ENCODE measurements around the gene KLKB1. TPM values are rescaled to one million over a fixed set of nuclear protein-coding genes. Genes with fewer than 3 reads are reported as not detected.
A peak's percentile ranks its signal among the peaks of the same experiment; 100 is the strongest.
"Not testable (repeated sequence)": the region's sequence is repeated elsewhere in the genome, so short reads cannot be mapped to it uniquely, and the experiment has no call there.

The KLKB1 gene
- total and polyA plus RNA-seq, 2 donors (not counting 1 experiment from before 2014, with no cell fraction given): 0.06 to 0.17 TPM

DNA sequence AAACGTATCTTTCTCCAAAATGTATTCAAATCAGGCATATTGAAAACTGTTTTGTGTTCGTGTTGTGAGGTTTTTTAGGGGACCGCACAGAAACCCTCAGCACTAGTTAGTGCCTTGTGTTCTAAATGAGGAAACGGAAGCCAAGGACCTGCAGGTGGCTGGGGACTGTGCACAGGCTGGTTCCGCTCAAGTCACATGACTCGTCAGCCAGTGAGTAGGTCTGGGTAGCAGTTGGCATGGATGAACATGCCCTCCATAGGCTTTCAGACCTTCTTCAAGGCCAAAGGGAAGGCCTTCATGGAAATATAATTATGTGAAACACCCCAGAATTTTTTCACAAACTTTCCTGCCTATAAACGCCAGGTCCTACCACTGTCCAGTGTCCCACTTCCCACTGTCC, 37.4 kb downstream of the KLKB1 start:
- Histone ChIP-seq H3K4me2 (ENCODE audit: extremely low read depth, insufficient read depth, low read length) (no peak overlapping the region), H3K79me2 (ENCODE audit: control insufficient read depth, insufficient read depth, low read length) (no peaks in the 10 kb centered on the region), H2AFZ (ENCODE audit: low read length) (no peak overlapping the region), H3K36me3 (ENCODE audit: control insufficient read depth, insufficient read depth, low read length) (no peaks in the 10 kb centered on the region), H3K9ac (ENCODE audit: insufficient read depth, low read length) (no peak overlapping the region), H3K27ac (ENCODE audit: insufficient read depth, low read length) (no peak overlapping the region), H3K9me3 (ENCODE audit: control insufficient read depth, insufficient read depth, low read depth, low read length) (no peaks in the 10 kb centered on the region), H3K27me3 (ENCODE audit: control insufficient read depth, insufficient read depth, low read length) (no peaks in the 10 kb centered on the region), H3K4me3 (replicated peaks in 1 of 4; ENCODE audit: control extremely low read depth in 1 of 4, insufficient read depth in 1 of 4, low read depth in 3 of 4, low read length in 4 of 4) (no peak overlapping the region), H3K4me1 (ENCODE audit: control insufficient read depth, extremely low read depth, insufficient read depth, low read length) (no peaks in the 10 kb centered on the region), H4K20me1 (ENCODE audit: control insufficient read depth, extremely low read depth, insufficient read depth, low read length) (no peaks in the 10 kb centered on the region)
- TF ChIP-seq, protein P1, sequence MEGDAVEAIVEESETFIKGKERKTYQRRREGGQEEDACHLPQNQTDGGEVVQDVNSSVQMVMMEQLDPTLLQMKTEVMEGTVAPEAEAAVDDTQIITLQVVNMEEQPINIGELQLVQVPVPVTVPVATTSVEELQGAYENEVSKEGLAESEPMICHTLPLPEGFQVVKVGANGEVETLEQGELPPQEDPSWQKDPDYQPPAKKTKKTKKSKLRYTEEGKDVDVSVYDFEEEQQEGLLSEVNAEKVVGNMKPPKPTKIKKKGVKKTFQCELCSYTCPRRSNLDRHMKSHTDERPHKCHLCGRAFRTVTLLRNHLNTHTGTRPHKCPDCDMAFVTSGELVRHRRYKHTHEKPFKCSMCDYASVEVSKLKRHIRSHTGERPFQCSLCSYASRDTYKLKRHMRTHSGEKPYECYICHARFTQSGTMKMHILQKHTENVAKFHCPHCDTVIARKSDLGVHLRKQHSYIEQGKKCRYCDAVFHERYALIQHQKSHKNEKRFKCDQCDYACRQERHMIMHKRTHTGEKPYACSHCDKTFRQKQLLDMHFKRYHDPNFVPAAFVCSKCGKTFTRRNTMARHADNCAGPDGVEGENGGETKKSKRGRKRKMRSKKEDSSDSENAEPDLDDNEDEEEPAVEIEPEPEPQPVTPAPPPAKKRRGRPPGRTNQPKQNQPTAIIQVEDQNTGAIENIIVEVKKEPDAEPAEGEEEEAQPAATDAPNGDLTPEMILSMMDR (conservative IDR thresholded peaks at IDR 0.05 in 1 of 2, IDR thresholded peaks at IDR 0.05 in 1 of 2; ENCODE audit: low read depth in 1 of 2, low read length in 2 of 2): no peak
- no peak for TF ChIP-seq EZH2 (IDR thresholded peaks at IDR 0.05; ENCODE audit: low read length, missing control alignments)
- DNase-seq (ENCODE audit: low read depth in 2 of 2): no peak

DNA sequence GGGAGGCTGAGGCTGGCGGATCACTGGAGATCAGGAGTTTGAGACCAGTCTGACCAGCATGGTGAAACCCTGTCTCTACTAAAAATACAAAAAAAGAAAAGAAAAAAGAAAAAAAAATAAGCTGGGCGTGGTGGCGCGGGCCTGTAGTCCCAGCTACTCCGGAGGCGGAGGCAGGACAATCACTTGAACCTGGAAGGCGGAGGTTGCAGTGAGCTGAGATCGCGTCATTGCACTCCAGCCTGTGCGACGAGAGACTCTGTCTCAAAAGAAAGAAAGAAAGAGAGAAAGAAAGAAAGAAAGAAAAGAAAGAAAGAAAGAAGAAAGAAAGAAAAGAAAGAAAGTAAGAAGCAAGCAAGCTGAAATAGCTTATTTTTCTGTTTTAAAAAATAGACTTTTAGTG, 37.9 kb downstream of the KLKB1 start:
- H4K20me1 ChIP-seq (ENCODE audit: control insufficient read depth, extremely low read depth, insufficient read depth, low read length); H3K4me3 ChIP-seq (replicated peaks in 1 of 4; ENCODE audit: control extremely low read depth in 1 of 4, insufficient read depth in 1 of 4, low read depth in 3 of 4, low read length in 4 of 4); H3K79me2 ChIP-seq (ENCODE audit: control insufficient read depth, insufficient read depth, low read length); H3K4me1 ChIP-seq (ENCODE audit: control insufficient read depth, extremely low read depth, insufficient read depth, low read length); H3K27me3 ChIP-seq (ENCODE audit: control insufficient read depth, insufficient read depth, low read length); H3K4me2 ChIP-seq (ENCODE audit: extremely low read depth, insufficient read depth, low read length); DNase-seq (ENCODE audit: low read depth in 2 of 2); H2AFZ ChIP-seq (ENCODE audit: low read length); H3K36me3 ChIP-seq (ENCODE audit: control insufficient read depth, insufficient read depth, low read length); H3K9ac ChIP-seq (ENCODE audit: insufficient read depth, low read length); H3K27ac ChIP-seq (ENCODE audit: insufficient read depth, low read length); H3K9me3 ChIP-seq (ENCODE audit: control insufficient read depth, insufficient read depth, low read depth, low read length): not testable (repeated sequence)

DNA sequence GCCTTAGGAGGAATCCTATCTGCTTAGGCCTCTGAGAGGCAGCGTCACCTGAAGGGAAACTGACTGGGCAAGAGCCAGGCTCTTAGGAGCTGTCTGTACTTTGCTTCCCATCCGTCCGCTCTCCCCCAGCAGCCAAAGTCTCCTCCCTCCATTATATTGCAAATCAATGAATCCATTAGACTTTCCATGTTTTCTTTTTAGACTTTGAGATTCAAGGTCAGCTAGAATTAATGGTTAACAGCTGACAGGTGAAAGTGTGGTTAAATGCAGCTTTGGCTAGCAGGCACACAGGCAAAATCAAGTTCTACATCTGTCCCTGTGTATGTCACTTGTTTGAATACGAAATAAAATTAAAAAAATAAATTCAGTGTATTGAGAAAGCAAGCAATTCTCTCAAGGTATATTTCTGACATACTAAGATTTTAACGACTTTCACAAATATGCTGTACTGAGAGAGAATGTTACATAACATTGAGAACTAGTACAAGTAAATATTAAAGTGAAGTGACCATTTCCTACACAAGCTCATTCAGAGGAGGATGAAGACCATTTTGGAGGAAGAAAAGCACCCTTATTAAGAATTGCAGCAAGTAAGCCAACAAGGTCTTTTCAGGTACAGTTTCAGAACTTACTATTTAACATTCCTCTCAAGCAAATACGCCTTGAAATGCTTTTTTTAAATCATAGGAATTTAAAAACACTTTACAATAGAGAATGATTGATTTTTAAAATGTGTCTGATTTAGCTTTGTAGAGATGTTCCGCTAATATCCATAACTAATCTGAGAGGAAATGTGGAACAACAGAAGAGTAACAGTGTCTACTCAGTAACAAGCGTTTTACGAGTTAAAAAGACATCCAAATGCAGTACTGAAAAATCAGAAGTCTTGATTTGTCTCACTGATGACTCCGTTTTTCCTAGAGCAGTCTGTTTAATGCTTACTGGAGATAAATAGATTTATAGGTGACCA, 38.7 kb downstream of the KLKB1 start, which contains the start of gene F11:
F11 (plus strand) TSS at position 507 of the 970 bp plus-strand sequence. CDS start 948 bp downstream, outside the sequence.
- no peaks in the 10 kb centered on the region for H3K36me3 ChIP-seq (ENCODE audit: control insufficient read depth, insufficient read depth, low read length)
- H3K27ac ChIP-seq (ENCODE audit: insufficient read depth, low read length): no peak within 1 kb of the TSS
- TF ChIP-seq, protein P1 (conservative IDR thresholded peaks at IDR 0.05 in 1 of 2, IDR thresholded peaks at IDR 0.05 in 1 of 2; ENCODE audit: low read depth in 1 of 2, low read length in 2 of 2): no peak
- TF ChIP-seq EZH2 (IDR thresholded peaks at IDR 0.05; ENCODE audit: low read length, missing control alignments): no peak
- no peak within 1 kb of the TSS for H2AFZ ChIP-seq (ENCODE audit: low read length)
- H3K9me3 ChIP-seq (ENCODE audit: control insufficient read depth, insufficient read depth, low read depth, low read length): no peaks in the 10 kb centered on the region
- H3K4me2 ChIP-seq (ENCODE audit: extremely low read depth, insufficient read depth, low read length): no peak within 1 kb of the TSS
- H4K20me1 ChIP-seq (ENCODE audit: control insufficient read depth, extremely low read depth, insufficient read depth, low read length): no peaks in the 10 kb centered on the region
- DNase-seq (ENCODE audit: low read depth in 2 of 2): no peak
- peak within 1 kb of the TSS in 1 of 4 experiments; percentile 48 for H3K4me3 ChIP-seq (replicated peaks in 1 of 4; ENCODE audit: control extremely low read depth in 1 of 4, insufficient read depth in 1 of 4, low read depth in 3 of 4, low read length in 4 of 4)
- H3K79me2 ChIP-seq (ENCODE audit: control insufficient read depth, insufficient read depth, low read length): no peaks in the 10 kb centered on the region
- H3K27me3 ChIP-seq (ENCODE audit: control insufficient read depth, insufficient read depth, low read length): no peaks in the 10 kb centered on the region
- H3K9ac ChIP-seq (ENCODE audit: insufficient read depth, low read length): no peak within 1 kb of the TSS
- no peaks in the 10 kb centered on the region for H3K4me1 ChIP-seq (ENCODE audit: control insufficient read depth, extremely low read depth, insufficient read depth, low read length)

Data from fibroblast of lung (primary cell).